ENCODE results near the gene LDB2.

LDB2 gene

GRCh38 chr4:16492872-16493271 lies 405.6 kb downstream of the LDB2 start:
- no peak overlapping the region for H3K27ac ChIP-seq
- TF ChIP-seq, protein P1, sequence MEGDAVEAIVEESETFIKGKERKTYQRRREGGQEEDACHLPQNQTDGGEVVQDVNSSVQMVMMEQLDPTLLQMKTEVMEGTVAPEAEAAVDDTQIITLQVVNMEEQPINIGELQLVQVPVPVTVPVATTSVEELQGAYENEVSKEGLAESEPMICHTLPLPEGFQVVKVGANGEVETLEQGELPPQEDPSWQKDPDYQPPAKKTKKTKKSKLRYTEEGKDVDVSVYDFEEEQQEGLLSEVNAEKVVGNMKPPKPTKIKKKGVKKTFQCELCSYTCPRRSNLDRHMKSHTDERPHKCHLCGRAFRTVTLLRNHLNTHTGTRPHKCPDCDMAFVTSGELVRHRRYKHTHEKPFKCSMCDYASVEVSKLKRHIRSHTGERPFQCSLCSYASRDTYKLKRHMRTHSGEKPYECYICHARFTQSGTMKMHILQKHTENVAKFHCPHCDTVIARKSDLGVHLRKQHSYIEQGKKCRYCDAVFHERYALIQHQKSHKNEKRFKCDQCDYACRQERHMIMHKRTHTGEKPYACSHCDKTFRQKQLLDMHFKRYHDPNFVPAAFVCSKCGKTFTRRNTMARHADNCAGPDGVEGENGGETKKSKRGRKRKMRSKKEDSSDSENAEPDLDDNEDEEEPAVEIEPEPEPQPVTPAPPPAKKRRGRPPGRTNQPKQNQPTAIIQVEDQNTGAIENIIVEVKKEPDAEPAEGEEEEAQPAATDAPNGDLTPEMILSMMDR (IDR thresholded peaks at IDR 0.05) = no peak
- no peak for TF ChIP-seq ZFX (IDR thresholded peaks at IDR 0.05; ENCODE audit: borderline replicate concordance)

GRCh38 chr4:16489226-16489625 lies 409.2 kb downstream of the LDB2 start:
- no peak overlapping the region for H3K27ac ChIP-seq
- TF ChIP-seq, protein P1 (IDR thresholded peaks at IDR 0.05) = no peak
- no peak for TF ChIP-seq ZFX (IDR thresholded peaks at IDR 0.05; ENCODE audit: borderline replicate concordance)

GRCh38 chr4:16488084-16488483 lies 410.4 kb downstream of the LDB2 start:
- TF ChIP-seq, protein P1 (IDR thresholded peaks at IDR 0.05) = no peak
- TF ChIP-seq ZFX (IDR thresholded peaks at IDR 0.05; ENCODE audit: borderline replicate concordance) = no peak
- H3K27ac ChIP-seq = no peak overlapping the region

- TF ChIP-seq, protein P1 (IDR thresholded peaks at IDR 0.05) = no peak
- TF ChIP-seq ZFX (IDR thresholded peaks at IDR 0.05; ENCODE audit: borderline replicate concordance) = no peak
- H3K27ac ChIP-seq = no peak overlapping the region
Measured at GRCh38 chr4:16484711-16485110, 413.7 kb downstream of the LDB2 start.

DNA sequence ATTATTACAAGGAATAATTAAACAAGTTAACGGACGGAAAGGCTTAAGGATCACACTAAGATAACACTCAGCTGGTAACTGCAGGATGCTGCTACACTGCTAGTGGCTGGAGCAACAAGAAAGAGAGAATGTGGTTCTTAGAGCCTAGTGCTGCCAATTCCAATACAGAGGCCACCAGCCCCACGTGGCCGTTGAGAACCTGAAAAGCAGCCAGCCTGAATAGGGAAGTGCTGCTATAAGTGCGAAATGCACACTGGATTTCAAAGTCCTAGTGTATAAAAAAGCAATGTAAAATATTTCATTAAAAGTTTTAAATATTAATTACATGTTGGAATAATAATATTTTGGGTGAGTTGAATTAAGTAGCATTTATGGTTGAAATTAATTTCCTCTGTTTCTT lies 414.9 kb downstream of the LDB2 start:
- H3K27ac ChIP-seq = no peak overlapping the region
- TF ChIP-seq, protein P1 (IDR thresholded peaks at IDR 0.05) = no peak
- no peak for TF ChIP-seq ZFX (IDR thresholded peaks at IDR 0.05; ENCODE audit: borderline replicate concordance)

DNA sequence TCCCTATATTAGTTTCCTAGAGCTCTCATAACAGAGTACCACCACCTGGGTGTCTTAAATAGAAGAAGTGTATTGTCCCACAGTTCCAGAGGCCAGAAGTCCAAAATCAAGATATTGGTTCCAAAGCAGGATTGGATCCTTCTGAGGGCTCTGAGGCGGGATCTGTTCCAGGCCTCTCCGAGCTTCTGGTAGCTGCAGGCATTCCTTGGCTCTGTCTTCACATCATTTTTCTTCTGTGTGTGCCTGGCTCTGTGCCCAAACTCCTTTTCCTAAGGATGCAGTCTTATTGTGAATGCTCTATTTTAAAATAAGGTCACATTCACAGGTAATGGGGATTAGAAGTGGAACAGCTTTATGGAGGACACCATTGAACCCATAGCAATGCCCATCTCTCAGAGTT lies 418.4 kb downstream of the LDB2 start:
- no peak overlapping the region for H3K27ac ChIP-seq
- TF ChIP-seq, protein P1 (IDR thresholded peaks at IDR 0.05) = no peak
- no peak for TF ChIP-seq ZFX (IDR thresholded peaks at IDR 0.05; ENCODE audit: borderline replicate concordance)

DNA sequence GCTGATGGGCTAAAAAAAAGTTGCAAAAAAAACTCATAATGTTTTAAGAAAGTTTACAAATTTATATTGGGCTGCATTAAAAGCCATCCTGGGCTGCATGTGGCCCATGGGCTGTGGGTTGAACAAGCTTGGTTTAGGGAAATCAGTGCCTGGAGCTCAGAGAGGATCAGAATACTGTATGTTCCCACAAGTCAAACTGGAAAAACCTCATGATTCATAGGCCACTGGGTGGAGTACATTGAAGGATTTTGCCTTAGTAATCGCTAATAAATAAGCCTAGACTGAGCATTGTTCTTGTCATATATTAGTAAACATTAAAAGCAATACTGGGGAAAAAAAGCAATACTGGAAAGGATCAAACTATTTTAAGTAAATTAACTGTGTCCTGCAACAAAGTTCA lies 425.9 kb downstream of the LDB2 start:
- TF ChIP-seq, protein P1 (IDR thresholded peaks at IDR 0.05) = no peak
- no peak for TF ChIP-seq ZFX (IDR thresholded peaks at IDR 0.05; ENCODE audit: borderline replicate concordance)
- no peak overlapping the region for H3K27ac ChIP-seq
